ENCODE measurements around the gene TMEM87A. TPM values are rescaled to one million over a fixed set of nuclear protein-coding genes. Genes with fewer than 3 reads are reported as not detected.

TMEM87A gene
- total and polyA plus RNA-seq, 2 experiments from 2014 or later, result 41.8 to 43.5 TPM

- Histone ChIP-seq H4K20me1 (replicated peaks; ENCODE audit: insufficient read depth) (no peaks in the 10 kb centered on the region; the same call in 1 of the 2 replicates), H3K4me2 (no peak overlapping the region), H3K27me3 (ENCODE audit: insufficient read depth) (no peaks in the 10 kb centered on the region), H3K4me3 (no peak overlapping the region), H3F3A (replicated peaks; ENCODE audit: low read depth) (no peaks in the 10 kb centered on the region), H3K36me3 (ENCODE audit: insufficient read depth) (peaks cover 11% of the 10 kb centered on the region), H3K9me2 (ENCODE audit: insufficient read depth) (no peaks in the 10 kb centered on the region), H3K4me1 (ENCODE audit: insufficient read depth) (no peaks in the 10 kb centered on the region), H3K79me2 (replicated peaks; ENCODE audit: insufficient read depth) (no peaks in the 10 kb centered on the region), H3K27ac (ENCODE audit: low read depth) (peak overlapping the region; percentile 6; the same call in 1 of the 2 replicates), H2AFZ (no peak overlapping the region)
- Mint-ChIP-seq H3K27me3 (ENCODE audit: insufficient read depth, low read depth, poor library complexity) (no peaks in the 10 kb centered on the region), H3K4me3 (no peak overlapping the region), H3K9me3 (no peaks in the 10 kb centered on the region), H3K4me1 (no peaks in the 10 kb centered on the region), H3K36me3 (ENCODE audit: low read depth) (peaks cover 22% of the 10 kb centered on the region), H3K27ac (no peak overlapping the region)
- DNase-seq (ENCODE audit: low spot score) (no peak), ATAC-seq (no peak)
- TF ChIP-seq ZNF114 (CRISPR knock-in tag; IDR thresholded peaks at IDR 0.05) (no peak), NANOG (IDR thresholded peaks at IDR 0.05; ENCODE audit: borderline replicate concordance) (no peak), POLR2AphosphoS5 (IDR thresholded peaks at IDR 0.05; ENCODE audit: low read depth) (no peak), CTCF (conservative IDR thresholded peaks at IDR 0.05; ENCODE audit: low read depth in 2 of 2) (no peak), STAT1 (IDR thresholded peaks at IDR 0.05; ENCODE audit: unreplicated experiment) (no peak), CREB1 (CRISPR knock-in tag; IDR thresholded peaks at IDR 0.05; ENCODE audit: low read depth) (no peak), EZH2 (IDR thresholded peaks at IDR 0.05; ENCODE audit: low read depth, unreplicated experiment) (no peak), EZH2phosphoT487 (IDR thresholded peaks at IDR 0.05; ENCODE audit: unreplicated experiment) (no peak), JUNB (IDR thresholded peaks at IDR 0.05; ENCODE audit: unreplicated experiment) (no peak), ZNF331 (CRISPR knock-in tag; IDR thresholded peaks at IDR 0.05; ENCODE audit: low read depth) (no peak)
- TF ChIP-seq, protein P1, sequence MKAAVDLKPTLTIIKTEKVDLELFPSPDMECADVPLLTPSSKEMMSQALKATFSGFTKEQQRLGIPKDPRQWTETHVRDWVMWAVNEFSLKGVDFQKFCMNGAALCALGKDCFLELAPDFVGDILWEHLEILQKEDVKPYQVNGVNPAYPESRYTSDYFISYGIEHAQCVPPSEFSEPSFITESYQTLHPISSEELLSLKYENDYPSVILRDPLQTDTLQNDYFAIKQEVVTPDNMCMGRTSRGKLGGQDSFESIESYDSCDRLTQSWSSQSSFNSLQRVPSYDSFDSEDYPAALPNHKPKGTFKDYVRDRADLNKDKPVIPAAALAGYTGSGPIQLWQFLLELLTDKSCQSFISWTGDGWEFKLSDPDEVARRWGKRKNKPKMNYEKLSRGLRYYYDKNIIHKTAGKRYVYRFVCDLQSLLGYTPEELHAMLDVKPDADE (IDR thresholded peaks at IDR 0.05), result no peak
- TF ChIP-seq, protein P2, sequence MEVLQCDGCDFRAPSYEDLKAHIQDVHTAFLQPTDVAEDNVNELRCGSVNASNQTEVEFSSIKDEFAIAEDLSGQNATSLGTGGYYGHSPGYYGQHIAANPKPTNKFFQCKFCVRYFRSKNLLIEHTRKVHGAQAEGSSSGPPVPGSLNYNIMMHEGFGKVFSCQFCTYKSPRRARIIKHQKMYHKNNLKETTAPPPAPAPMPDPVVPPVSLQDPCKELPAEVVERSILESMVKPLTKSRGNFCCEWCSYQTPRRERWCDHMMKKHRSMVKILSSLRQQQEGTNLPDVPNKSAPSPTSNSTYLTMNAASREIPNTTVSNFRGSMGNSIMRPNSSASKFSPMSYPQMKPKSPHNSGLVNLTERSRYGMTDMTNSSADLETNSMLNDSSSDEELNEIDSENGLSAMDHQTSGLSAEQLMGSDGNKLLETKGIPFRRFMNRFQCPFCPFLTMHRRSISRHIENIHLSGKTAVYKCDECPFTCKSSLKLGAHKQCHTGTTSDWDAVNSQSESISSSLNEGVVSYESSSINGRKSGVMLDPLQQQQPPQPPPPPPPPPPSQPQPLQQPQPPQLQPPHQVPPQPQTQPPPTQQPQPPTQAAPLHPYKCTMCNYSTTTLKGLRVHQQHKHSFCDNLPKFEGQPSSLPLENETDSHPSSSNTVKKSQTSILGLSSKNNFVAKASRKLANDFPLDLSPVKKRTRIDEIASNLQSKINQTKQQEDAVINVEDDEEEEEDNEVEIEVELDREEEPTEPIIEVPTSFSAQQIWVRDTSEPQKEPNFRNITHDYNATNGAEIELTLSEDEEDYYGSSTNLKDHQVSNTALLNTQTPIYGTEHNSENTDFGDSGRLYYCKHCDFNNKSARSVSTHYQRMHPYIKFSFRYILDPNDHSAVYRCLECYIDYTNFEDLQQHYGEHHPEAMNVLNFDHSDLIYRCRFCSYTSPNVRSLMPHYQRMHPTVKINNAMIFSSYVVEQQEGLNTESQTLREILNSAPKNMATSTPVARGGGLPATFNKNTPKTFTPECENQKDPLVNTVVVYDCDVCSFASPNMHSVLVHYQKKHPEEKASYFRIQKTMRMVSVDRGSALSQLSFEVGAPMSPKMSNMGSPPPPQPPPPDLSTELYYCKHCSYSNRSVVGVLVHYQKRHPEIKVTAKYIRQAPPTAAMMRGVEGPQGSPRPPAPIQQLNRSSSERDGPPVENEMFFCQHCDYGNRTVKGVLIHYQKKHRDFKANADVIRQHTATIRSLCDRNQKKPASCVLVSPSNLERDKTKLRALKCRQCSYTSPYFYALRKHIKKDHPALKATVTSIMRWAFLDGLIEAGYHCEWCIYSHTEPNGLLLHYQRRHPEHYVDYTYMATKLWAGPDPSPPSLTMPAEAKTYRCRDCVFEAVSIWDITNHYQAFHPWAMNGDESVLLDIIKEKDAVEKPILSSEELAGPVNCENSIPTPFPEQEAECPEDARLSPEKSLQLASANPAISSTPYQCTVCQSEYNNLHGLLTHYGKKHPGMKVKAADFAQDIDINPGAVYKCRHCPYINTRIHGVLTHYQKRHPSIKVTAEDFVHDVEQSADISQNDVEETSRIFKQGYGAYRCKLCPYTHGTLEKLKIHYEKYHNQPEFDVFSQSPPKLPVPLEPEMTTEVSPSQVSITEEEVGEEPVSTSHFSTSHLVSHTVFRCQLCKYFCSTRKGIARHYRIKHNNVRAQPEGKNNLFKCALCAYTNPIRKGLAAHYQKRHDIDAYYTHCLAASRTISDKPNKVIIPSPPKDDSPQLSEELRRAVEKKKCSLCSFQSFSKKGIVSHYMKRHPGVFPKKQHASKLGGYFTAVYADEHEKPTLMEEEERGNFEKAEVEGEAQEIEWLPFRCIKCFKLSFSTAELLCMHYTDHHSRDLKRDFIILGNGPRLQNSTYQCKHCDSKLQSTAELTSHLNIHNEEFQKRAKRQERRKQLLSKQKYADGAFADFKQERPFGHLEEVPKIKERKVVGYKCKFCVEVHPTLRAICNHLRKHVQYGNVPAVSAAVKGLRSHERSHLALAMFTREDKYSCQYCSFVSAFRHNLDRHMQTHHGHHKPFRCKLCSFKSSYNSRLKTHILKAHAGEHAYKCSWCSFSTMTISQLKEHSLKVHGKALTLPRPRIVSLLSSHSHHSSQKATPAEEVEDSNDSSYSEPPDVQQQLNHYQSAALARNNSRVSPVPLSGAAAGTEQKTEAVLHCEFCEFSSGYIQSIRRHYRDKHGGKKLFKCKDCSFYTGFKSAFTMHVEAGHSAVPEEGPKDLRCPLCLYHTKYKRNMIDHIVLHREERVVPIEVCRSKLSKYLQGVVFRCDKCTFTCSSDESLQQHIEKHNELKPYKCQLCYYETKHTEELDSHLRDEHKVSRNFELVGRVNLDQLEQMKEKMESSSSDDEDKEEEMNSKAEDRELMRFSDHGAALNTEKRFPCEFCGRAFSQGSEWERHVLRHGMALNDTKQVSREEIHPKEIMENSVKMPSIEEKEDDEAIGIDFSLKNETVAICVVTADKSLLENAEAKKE (CRISPR knock-in tag; IDR thresholded peaks at IDR 0.05), result no peak
- TF ChIP-seq, protein P3, sequence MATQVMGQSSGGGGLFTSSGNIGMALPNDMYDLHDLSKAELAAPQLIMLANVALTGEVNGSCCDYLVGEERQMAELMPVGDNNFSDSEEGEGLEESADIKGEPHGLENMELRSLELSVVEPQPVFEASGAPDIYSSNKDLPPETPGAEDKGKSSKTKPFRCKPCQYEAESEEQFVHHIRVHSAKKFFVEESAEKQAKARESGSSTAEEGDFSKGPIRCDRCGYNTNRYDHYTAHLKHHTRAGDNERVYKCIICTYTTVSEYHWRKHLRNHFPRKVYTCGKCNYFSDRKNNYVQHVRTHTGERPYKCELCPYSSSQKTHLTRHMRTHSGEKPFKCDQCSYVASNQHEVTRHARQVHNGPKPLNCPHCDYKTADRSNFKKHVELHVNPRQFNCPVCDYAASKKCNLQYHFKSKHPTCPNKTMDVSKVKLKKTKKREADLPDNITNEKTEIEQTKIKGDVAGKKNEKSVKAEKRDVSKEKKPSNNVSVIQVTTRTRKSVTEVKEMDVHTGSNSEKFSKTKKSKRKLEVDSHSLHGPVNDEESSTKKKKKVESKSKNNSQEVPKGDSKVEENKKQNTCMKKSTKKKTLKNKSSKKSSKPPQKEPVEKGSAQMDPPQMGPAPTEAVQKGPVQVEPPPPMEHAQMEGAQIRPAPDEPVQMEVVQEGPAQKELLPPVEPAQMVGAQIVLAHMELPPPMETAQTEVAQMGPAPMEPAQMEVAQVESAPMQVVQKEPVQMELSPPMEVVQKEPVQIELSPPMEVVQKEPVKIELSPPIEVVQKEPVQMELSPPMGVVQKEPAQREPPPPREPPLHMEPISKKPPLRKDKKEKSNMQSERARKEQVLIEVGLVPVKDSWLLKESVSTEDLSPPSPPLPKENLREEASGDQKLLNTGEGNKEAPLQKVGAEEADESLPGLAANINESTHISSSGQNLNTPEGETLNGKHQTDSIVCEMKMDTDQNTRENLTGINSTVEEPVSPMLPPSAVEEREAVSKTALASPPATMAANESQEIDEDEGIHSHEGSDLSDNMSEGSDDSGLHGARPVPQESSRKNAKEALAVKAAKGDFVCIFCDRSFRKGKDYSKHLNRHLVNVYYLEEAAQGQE (IDR thresholded peaks at IDR 0.05; ENCODE audit: unreplicated experiment), result no peak
Measured at GRCh38 chr15:42233107-42233506, 40.1 kb downstream of the TMEM87A start.
